T-helper 22 cell (primary cell): Measurements from ENCODE around the gene SPTLC3.

ENCODE experiments used
- DNase-seq: peaks from one replicate; pipeline ENCODE4 v3.0.0-alpha.2; 2020; ENCODE audit warnings: low read depth

SPTLC3 gene

DNA sequence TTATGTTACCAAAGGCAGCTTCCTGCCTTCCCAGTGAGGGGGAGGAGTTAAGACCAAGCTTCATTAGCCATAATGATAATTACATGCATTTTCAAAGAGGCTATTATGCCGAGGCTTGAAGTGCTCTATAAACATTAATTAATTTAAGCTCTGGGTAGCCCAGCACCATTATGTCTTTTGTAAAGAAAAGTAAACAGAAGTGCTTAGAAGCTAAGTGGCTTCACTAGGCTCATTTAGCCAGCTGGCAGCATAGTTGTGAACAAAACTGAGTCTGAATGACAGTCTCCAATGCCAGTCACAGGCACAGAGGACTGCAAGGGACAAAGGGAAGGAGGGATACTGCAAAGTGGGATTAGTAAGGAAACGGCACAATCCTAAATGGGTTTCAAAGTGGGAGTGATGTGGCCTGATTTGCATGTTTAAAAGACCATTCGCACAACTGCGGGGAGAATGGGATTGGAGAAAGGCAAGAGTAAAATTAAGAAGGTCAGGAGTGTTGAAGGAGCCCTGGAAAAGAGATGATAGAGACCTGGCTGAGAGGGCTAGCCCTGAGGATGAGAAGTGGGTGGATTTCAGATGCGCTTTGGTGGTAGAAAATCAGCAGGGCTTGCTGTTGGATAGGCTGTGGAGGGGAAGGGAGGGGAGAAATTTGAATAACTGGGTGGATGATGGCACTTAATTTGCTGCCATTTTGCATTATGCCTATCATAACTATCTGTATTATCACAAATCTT lies 192.2 kb downstream of the SPTLC3 start:
- DNase-seq, result no peak

DNA sequence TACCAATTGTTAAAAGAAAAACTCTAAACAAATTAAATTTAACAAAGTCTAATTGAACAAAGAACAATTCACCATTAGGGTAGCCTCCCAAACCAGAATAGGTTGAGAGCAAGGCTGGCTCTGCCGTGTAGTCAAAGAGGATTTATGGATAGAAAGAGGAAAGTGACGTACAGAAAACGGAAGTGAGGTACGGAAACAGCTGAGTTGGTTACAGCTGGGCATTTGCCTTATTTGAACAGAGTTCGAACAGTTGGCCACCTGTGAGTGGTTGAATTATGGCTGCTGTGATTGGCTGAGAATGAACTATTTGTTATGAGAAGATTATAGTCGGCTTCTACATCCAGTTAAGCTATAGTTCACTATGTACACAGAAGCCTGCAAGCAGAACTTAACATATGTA lies 193.8 kb downstream of the SPTLC3 start:
- no peak for DNase-seq

DNA sequence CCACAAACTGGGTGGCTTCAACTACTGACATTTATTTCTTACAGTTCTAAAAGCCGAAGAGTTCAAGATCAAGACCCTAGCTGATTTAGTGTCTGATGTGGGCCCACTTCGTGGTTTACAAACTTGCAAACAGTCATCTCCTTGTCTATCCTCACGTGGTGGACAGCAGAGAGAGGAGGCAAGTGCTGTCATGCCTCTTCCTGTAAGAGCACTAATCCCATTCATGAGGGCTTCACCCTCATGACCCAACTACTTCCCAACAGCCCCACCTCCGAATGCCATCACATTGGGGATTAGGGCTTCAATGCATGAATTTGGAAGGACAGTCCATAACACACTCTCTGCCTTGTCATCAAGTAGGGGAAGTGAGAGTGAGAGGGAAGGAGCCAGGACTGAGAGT lies 196.7 kb downstream of the SPTLC3 start:
- no peak for DNase-seq

DNA sequence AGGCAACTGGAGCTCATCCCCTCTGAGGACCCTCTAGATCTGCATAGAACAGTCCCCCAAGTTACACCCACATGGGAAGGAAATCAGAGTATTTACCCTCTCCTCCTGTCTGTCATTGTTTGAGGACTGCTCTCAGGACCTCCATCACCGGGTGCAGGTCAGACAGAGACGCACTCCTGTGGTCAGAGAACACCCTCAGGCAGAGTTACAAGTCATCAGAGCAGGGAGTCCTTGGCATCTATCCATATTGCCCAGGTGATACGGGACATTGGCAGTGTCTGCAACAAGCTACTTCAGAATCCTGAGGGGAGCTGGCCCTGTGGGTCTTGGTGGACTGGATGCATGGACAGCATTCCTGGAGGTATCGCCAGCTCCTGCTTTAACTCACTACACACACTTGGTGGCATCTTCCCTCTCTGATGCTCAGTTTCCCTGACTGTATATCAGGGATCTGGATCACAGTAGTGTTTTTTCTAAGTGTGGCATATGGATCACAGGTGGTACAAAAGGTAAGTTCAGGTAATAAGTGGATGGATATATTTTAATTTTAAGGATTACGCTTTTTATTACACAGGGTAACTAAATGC lies 197.2 kb downstream of the SPTLC3 start:
- DNase-seq, result no peak

DNA sequence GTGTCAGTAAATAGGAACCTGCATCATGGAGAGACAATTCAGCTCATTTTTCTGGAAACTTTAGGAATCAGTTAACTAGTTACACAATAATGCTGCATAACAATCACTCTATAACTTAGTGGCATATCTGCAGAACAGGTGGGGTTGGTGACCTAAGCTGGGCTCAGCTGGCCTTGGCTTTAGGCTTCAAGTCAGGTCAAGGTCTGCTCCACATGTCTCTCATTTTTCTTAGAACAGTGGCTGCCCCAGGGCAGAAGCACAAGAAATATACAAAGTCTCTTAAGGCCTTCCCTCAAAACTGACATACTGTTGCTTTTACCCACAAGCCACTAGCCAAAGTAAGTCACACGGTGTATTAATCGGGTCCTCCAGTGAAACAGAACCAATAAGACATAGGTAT lies 198.2 kb downstream of the SPTLC3 start:
- no peak for DNase-seq

DNA sequence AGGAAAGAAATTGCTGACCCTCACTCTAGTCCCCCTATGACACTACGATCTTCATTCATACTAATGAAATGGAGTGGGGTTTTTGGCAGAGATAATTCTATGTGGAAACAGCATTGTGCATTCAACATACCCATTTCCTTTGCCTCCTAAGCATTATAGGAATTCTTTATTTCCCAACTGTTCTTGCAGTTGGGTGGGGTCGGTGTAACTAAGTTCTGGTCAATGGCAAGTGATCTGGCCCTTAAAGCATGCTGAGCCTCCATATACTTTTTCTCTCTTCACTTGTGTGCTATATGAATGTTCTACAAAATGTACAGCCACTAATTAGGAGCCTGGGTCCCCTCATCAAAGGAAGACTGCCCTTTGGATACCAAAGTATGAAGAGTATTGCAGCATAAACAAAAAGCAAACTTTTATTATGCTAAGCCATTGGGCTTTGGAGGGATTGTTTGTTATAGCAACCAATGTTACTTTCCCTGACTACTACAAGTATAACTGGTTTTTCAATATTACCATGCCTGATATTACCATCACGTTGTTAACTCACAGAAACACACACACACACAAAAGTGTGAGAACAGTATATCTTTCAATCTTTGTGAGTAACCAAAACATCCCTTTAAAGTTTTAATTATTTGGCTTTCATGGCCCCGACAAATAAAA lies 203.3 kb downstream of the SPTLC3 start:
- DNase-seq, result no peak

DNA sequence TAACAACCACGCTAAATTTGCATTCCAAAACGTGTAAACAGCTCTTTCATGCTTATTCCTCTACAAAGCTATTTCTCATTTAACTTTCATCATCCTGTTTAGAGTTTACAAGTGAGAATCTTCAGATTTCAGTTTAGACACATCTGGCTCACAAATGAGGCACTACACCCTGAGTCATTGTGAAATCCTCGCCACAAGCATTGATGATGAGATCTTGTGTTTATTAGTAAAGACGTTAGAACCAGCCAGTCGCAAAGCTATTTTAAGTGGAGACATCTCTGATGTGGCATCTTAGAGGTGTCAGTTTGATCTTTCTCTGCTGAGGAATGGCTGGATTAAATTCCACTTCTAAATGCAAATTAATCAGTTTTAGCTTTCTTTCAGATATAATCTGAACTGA lies 204.0 kb downstream of the SPTLC3 start:
- no peak for DNase-seq

DNA sequence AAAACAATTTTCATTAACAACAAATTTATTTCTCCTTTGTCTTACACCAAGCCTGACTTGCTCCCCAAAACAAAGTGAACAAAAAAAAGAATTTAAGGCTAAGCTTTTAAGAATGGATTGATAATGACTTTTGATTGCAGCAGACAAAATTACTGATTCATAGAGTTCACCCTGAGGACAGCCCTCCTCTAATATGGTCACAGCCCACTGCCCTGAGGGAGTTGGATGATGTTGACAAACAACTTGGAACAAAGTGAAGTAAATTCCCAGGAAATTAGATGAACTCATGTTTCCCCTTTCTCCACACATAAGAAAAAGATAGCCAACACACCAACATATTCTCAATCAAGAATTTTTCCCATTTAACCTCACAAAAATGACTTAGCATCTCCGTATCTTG lies 204.6 kb downstream of the SPTLC3 start:
- no peak for DNase-seq

DNA sequence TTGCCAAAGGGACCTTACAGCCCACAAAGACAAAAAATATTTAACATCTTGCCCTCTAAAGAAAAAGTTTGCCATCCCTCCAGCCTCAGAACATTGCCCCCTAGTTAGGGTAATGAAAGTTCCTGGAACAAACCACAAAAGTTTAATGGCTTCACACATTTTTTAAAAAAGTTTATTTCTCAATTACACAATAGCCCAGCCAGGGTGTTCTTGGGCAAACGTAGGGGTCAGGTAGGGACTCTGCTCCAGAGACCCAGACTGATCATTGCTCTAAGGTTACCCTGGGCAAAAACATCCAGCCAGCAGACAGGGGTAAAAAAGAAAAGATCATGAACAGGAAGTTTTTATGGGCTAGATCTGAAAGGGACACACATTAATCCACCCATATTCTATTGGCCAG lies 207.8 kb downstream of the SPTLC3 start:
- no peak for DNase-seq
